Trophoblast cell (in vitro differentiated cells and primary cell): ENCODE results near the gene FBXO24.

Experiments used
- DNase-seq, 2 donors: peaks; one replicate each; pipeline ENCODE4 v3.0.0-alpha.2; 2016
- H2AFZ ChIP-seq: 2 replicates; pipeline ENCODE4 v1.6.1; 2013; ENCODE audit warnings: low read length, moderate library complexity, mild to moderate bottlenecking; ENCODE audit not compliant: insufficient read depth, poor library complexity
- H2AK5ac ChIP-seq: 2 replicates; pipeline ENCODE4 v1.6.1; 2013; ENCODE audit warnings: mild to moderate bottlenecking, low read length
- H2BK120ac ChIP-seq: 2 replicates; pipeline ENCODE4 v1.6.1; 2013; ENCODE audit warnings: low read length, mild to moderate bottlenecking, moderate library complexity; ENCODE audit not compliant: insufficient read depth, poor library complexity
- H2BK12ac ChIP-seq: 2 replicates; pipeline ENCODE4 v1.6.1; 2013; ENCODE audit warnings: mild to moderate bottlenecking, low read length, moderate library complexity
- H2BK5ac ChIP-seq: 2 replicates; pipeline ENCODE4 v1.6.1; 2013; ENCODE audit warnings: low read length, low read depth, moderate library complexity, mild to moderate bottlenecking; ENCODE audit not compliant: poor library complexity
- H3K14ac ChIP-seq: 2 replicates; pipeline ENCODE4 v1.6.1; 2013; ENCODE audit warnings: mild to moderate bottlenecking, low read length
- H3K18ac ChIP-seq: 2 replicates; pipeline ENCODE4 v1.6.1; 2013; ENCODE audit warnings: mild to moderate bottlenecking, low read length
- H3K23ac ChIP-seq: 2 replicates; pipeline ENCODE4 v1.6.1; 2013; ENCODE audit warnings: low read length
- H3K27ac ChIP-seq: 2 replicates; pipeline ENCODE4 v1.5.1; 2013; ENCODE audit warnings: low read depth, mild to moderate bottlenecking, inconsistent platforms, low read length, moderate library complexity
- H3K27me3 ChIP-seq: 2 replicates; pipeline ENCODE4 v1.6.1; 2013; ENCODE audit warnings: inconsistent platforms, mild to moderate bottlenecking, low read length, moderate library complexity; ENCODE audit not compliant: insufficient read depth
- H3K36me3 ChIP-seq, 2 experiments: 1 replicate in 1 of 2; 2 replicates in 1 of 2; pipeline ENCODE4 v1.6.1; 2013; ENCODE audit warnings: low read length in 2 of 2, mild to moderate bottlenecking in 2 of 2, moderate library complexity in 1 of 2; ENCODE audit not compliant: insufficient read depth in 2 of 2, control insufficient read depth in 1 of 2
- H3K4ac ChIP-seq: 2 replicates; pipeline ENCODE4 v1.6.1; 2013; ENCODE audit warnings: low read depth, mild to moderate bottlenecking, low read length, moderate library complexity
- H3K4me1 ChIP-seq, 2 experiments: 1 replicate in 1 of 2; 2 replicates in 1 of 2; pipeline ENCODE4 v1.6.1; 2013; ENCODE audit warnings: low read length in 2 of 2, mild to moderate bottlenecking in 2 of 2, moderate library complexity in 1 of 2; ENCODE audit not compliant: insufficient read depth in 2 of 2, control insufficient read depth in 1 of 2
- H3K4me2 ChIP-seq: 2 replicates; pipeline ENCODE4 v1.6.1; 2013; ENCODE audit warnings: inconsistent platforms, mild to moderate bottlenecking, low read length, moderate library complexity
- H3K4me3 ChIP-seq: 2 replicates; pipeline ENCODE4 v1.5.1; 2013; ENCODE audit warnings: mild to moderate bottlenecking, low read depth, low read length, inconsistent platforms
- H3K79me1 ChIP-seq: one replicate; pipeline ENCODE4 v1.6.1; 2013; ENCODE audit warnings: low read length
- H3K79me2 ChIP-seq: 2 replicates; pipeline ENCODE4 v1.6.1; 2013; ENCODE audit warnings: low read length, mild to moderate bottlenecking; ENCODE audit not compliant: control insufficient read depth, insufficient read depth, poor library complexity
- H3K9ac ChIP-seq: 2 replicates; pipeline ENCODE4 v1.6.1; 2013; ENCODE audit warnings: mild to moderate bottlenecking, low read length
- H3K9me3 ChIP-seq: 2 replicates; pipeline ENCODE4 v1.6.1; 2013; ENCODE audit warnings: low read depth, mild to moderate bottlenecking, control low read depth, inconsistent platforms, low read length; ENCODE audit not compliant: insufficient read depth
- H4K12ac ChIP-seq: 2 replicates; pipeline ENCODE4 v1.6.1; 2013; ENCODE audit warnings: low read depth, mild to moderate bottlenecking, low read length, moderate library complexity
- H4K8ac ChIP-seq: 2 replicates; pipeline ENCODE4 v1.6.1; 2013; ENCODE audit warnings: low read depth, mild to moderate bottlenecking, low read length, moderate library complexity
- H4K91ac ChIP-seq: one replicate; pipeline ENCODE4 v1.6.1; 2013; ENCODE audit warnings: low read depth, mild to moderate bottlenecking, low read length, moderate library complexity
- WGBS: extraction: QIAGEN DNeasy Blood & Tissue Kit; methylation state at CpG from one replicate; pipeline ENCODE4 v1.1.7; 2013; ENCODE audit warnings: missing lambda C conversion rate; ENCODE audit not compliant: insufficient read length, insufficient coverage; ENCODE audit errors: extremely low coverage; 5-methylcytosine and 5-hydroxymethylcytosine counted together

FBXO24 gene

GRCh38 chr7:100640517-100641440 lies 54.7 kb downstream of the FBXO24 start:
- no peak overlapping the region for H2AFZ ChIP-seq
- H3K79me2 ChIP-seq, result no peaks in the 10 kb centered on the region
- no peaks in the 10 kb centered on the region for H3K9me3 ChIP-seq
- no peak overlapping the region for H3K27ac ChIP-seq
- no peak overlapping the region for H3K4me3 ChIP-seq
- H3K36me3 ChIP-seq, result no peaks in the 10 kb centered on the region
- H3K4me2 ChIP-seq, result no peak overlapping the region
- no peaks in the 10 kb centered on the region for H3K79me1 ChIP-seq
- H2BK12ac ChIP-seq, result no peak overlapping the region
- H3K27me3 ChIP-seq, result no peaks in the 10 kb centered on the region
- H2AK5ac ChIP-seq, result no peak overlapping the region
- no CpG with 5 or more reads among the region's 24 CpGs for WGBS
- no peak overlapping the region for H4K8ac ChIP-seq
- no peak overlapping the region for H4K91ac ChIP-seq
- no peak overlapping the region for H4K12ac ChIP-seq
- no peak for DNase-seq
- H3K14ac ChIP-seq, result no peak overlapping the region
- H3K9ac ChIP-seq, result no peak overlapping the region
- H3K4me1 ChIP-seq, result no peaks in the 10 kb centered on the region
- no peak overlapping the region for H2BK5ac ChIP-seq
- no peak overlapping the region for H3K23ac ChIP-seq
- H3K18ac ChIP-seq, result no peak overlapping the region
- H3K4ac ChIP-seq, result no peak overlapping the region
- H2BK120ac ChIP-seq, result no peak overlapping the region

DNA sequence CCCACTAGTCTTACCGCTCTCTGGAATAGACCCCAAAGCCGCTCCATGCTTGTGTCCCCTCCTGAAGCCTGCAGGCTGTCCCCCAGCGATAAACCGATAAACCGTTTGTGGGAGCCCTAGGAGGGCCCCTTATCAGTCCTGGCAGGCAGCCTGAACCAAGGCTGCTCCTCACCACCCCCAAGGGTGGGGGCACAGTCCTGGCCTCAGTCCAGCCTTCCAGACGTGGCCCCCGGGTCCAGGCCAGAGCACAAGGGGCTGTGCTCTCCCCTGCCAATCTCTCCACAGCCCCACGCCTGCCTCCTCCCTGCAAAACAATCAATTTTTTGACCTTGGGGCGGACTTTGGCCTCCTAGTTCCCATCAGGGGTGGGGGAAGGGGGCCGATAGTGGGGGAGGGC lies 55.3 kb downstream of the FBXO24 start, which contains the start of gene TFR2:
Gene TFR2 (minus strand): TSS at position 90 of the 397 bp plus-strand sequence. CDS start 43 bp downstream, at position 47.
- no peaks in the 10 kb centered on the region for H3K79me2 ChIP-seq
- H3K23ac ChIP-seq, result no peak within 1 kb of the TSS
- no peaks in the 10 kb centered on the region for H3K27me3 ChIP-seq
- WGBS, result no CpG with 5 or more reads among the region's 10 CpGs
- H3K4ac ChIP-seq, result no peak within 1 kb of the TSS
- no peak within 1 kb of the TSS for H3K27ac ChIP-seq
- no peak within 1 kb of the TSS for H4K91ac ChIP-seq
- no peak for DNase-seq
- no peaks in the 10 kb centered on the region for H3K9me3 ChIP-seq
- no peak within 1 kb of the TSS for H2BK120ac ChIP-seq
- no peak within 1 kb of the TSS for H3K14ac ChIP-seq
- H2AK5ac ChIP-seq, result no peak within 1 kb of the TSS
- no peak within 1 kb of the TSS for H2BK5ac ChIP-seq
- H4K12ac ChIP-seq, result no peak within 1 kb of the TSS
- H3K4me3 ChIP-seq, result no peak within 1 kb of the TSS
- no peak within 1 kb of the TSS for H2BK12ac ChIP-seq
- no peak within 1 kb of the TSS for H2AFZ ChIP-seq
- H3K18ac ChIP-seq, result no peak within 1 kb of the TSS
- H3K4me2 ChIP-seq, result no peak within 1 kb of the TSS
- no peak within 1 kb of the TSS for H3K9ac ChIP-seq
- no peak within 1 kb of the TSS for H4K8ac ChIP-seq
- H3K36me3 ChIP-seq, result no peaks in the 10 kb centered on the region
- H3K79me1 ChIP-seq, result no peaks in the 10 kb centered on the region
- H3K4me1 ChIP-seq, result no peaks in the 10 kb centered on the region

DNA sequence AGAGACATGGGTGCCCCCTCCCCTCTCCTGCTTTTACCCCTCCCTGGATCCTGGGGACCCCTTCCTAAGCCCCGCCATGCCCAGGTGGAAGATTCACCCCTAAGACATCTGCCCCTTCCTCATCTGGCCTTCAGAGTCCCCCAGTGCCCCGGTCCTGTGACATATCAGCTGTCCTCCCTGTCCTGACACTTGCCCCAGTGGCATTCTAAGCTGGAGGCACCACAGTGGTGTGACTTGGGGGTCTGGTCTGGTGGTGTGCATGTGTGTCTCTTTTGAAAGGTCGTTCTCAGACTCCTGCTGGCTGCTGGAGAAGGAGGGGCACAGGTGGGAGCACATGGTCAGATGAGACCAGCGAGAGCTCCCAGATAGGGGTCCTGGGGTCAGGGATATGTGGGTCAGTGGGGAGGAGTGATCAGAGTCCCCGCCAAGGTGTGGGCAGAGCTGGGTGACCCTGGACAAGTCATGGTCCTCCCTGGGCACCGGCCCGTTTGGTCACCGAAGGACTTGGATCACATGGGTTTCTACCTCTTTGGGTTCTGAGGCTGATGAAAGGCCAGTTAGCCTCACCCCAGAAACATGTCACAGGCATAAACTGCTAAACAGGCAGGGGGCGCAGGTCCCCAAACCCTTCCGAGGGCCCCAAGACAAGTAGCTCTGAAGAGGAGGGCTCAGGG lies 55.9 kb downstream of the FBXO24 start:
- H3K4me1 ChIP-seq, result no peaks in the 10 kb centered on the region

GRCh38 chr7:100642534-100642907 lies 56.4 kb downstream of the FBXO24 start:
- H4K12ac ChIP-seq, result no peak overlapping the region
- no peak overlapping the region for H3K4me3 ChIP-seq
- H3K18ac ChIP-seq, result no peak overlapping the region
- no peak overlapping the region for H3K9ac ChIP-seq
- H3K27me3 ChIP-seq, result no peaks in the 10 kb centered on the region
- no peak overlapping the region for H2BK12ac ChIP-seq
- no peak overlapping the region for H2BK5ac ChIP-seq
- no peak overlapping the region for H2AFZ ChIP-seq
- H4K91ac ChIP-seq, result no peak overlapping the region
- no peak overlapping the region for H3K14ac ChIP-seq
- no peak for DNase-seq
- no peaks in the 10 kb centered on the region for H3K4me1 ChIP-seq
- no peak overlapping the region for H3K4me2 ChIP-seq
- H3K79me1 ChIP-seq, result no peaks in the 10 kb centered on the region
- H2BK120ac ChIP-seq, result no peak overlapping the region
- no peak overlapping the region for H2AK5ac ChIP-seq
- H3K4ac ChIP-seq, result no peak overlapping the region
- no CpG with 5 or more reads among the region's 11 CpGs for WGBS
- H4K8ac ChIP-seq, result no peak overlapping the region
- no peak overlapping the region for H3K27ac ChIP-seq
- H3K23ac ChIP-seq, result no peak overlapping the region
- no peaks in the 10 kb centered on the region for H3K79me2 ChIP-seq
- no peaks in the 10 kb centered on the region for H3K36me3 ChIP-seq
- H3K9me3 ChIP-seq, result no peaks in the 10 kb centered on the region

More for the DNA sequence above, 55.9 kb downstream of the FBXO24 start:
- Histone ChIP-seq H3K79me1 (no peaks in the 10 kb centered on the region), H3K14ac (no peak overlapping the region), H2BK120ac (no peak overlapping the region), H2BK12ac (no peak overlapping the region), H3K27me3 (no peaks in the 10 kb centered on the region), H4K8ac (no peak overlapping the region), H3K9ac (no peak overlapping the region), H3K23ac (no peak overlapping the region), H4K91ac (no peak overlapping the region), H3K4ac (no peak overlapping the region), H3K27ac (no peak overlapping the region), H4K12ac (no peak overlapping the region), H3K4me3 (no peak overlapping the region), H2AK5ac (no peak overlapping the region), H2BK5ac (no peak overlapping the region), H3K4me2 (no peak overlapping the region), H3K79me2 (no peaks in the 10 kb centered on the region), H2AFZ (no peak overlapping the region), H3K18ac (no peak overlapping the region), H3K9me3 (no peaks in the 10 kb centered on the region), H3K36me3 (no peaks in the 10 kb centered on the region)
- no peak for DNase-seq
- WGBS, result no CpG with 5 or more reads among the region's 10 CpGs
